Measurements from ENCODE around the gene CFAP141.

The CFAP141 gene

GRCh38 chr1:154155251-154155650 lies 50.9 kb downstream of the CFAP141 start:
- Histone ChIP-seq H3K4me3 (ENCODE audit: low read length) (peak overlapping the region; percentile 17), H3K27me3 (ENCODE audit: control insufficient read depth, insufficient read depth, low read length) (no peaks in the 10 kb centered on the region), H3K27ac (ENCODE audit: low read depth, low read length) (peak overlapping the region; percentile 83), H3K9ac (ENCODE audit: low read length) (no peak overlapping the region), H3K4me1 (ENCODE audit: control insufficient read depth, insufficient read depth, low read length) (peaks cover 10% of the 10 kb centered on the region), H3K36me3 (ENCODE audit: control insufficient read depth, insufficient read depth, low read length) (peaks cover 5% of the 10 kb centered on the region)

GRCh38 chr1:154154534-154155191 lies 51.5 kb downstream of the CFAP141 start, which contains the start of gene NUP210L:
Gene NUP210L (minus strand): TSS chr1:154155073.
- Histone ChIP-seq H3K36me3 (ENCODE audit: control insufficient read depth, insufficient read depth, low read length) (peaks cover 3% of the 10 kb centered on the region), H3K27ac (ENCODE audit: low read depth, low read length) (peak within 1 kb of the TSS; percentile 83), H3K4me1 (ENCODE audit: control insufficient read depth, insufficient read depth, low read length) (peaks cover 10% of the 10 kb centered on the region), H3K9ac (ENCODE audit: low read length) (no peak within 1 kb of the TSS), H3K4me3 (ENCODE audit: low read length) (peak within 1 kb of the TSS; percentile 17), H3K27me3 (ENCODE audit: control insufficient read depth, insufficient read depth, low read length) (no peaks in the 10 kb centered on the region)

- H3K4me1 ChIP-seq (ENCODE audit: control insufficient read depth, insufficient read depth, low read length), result peaks cover 10% of the 10 kb centered on the region
- peaks cover 3% of the 10 kb centered on the region for H3K36me3 ChIP-seq (ENCODE audit: control insufficient read depth, insufficient read depth, low read length)
- no peak overlapping the region for H3K4me3 ChIP-seq (ENCODE audit: low read length)
- H3K27me3 ChIP-seq (ENCODE audit: control insufficient read depth, insufficient read depth, low read length), result no peaks in the 10 kb centered on the region
- no peak overlapping the region for H3K9ac ChIP-seq (ENCODE audit: low read length)
- H3K27ac ChIP-seq (ENCODE audit: low read depth, low read length), result no peak overlapping the region
Measured at GRCh38 chr1:154154053-154154452, 52.1 kb downstream of the CFAP141 start.

GRCh38 chr1:154151311-154151710 lies 54.8 kb downstream of the CFAP141 start:
- no peak overlapping the region for H3K4me3 ChIP-seq (ENCODE audit: low read length)
- H3K9ac ChIP-seq (ENCODE audit: low read length), result no peak overlapping the region
- H3K4me1 ChIP-seq (ENCODE audit: control insufficient read depth, insufficient read depth, low read length), result peaks cover 10% of the 10 kb centered on the region
- H3K36me3 ChIP-seq (ENCODE audit: control insufficient read depth, insufficient read depth, low read length), result no peaks in the 10 kb centered on the region
- no peak overlapping the region for H3K27ac ChIP-seq (ENCODE audit: low read depth, low read length)
- H3K27me3 ChIP-seq (ENCODE audit: control insufficient read depth, insufficient read depth, low read length), result no peaks in the 10 kb centered on the region

Data from rectal smooth muscle tissue (tissue), 1 donor.